Endothelial cell of umbilical vein (primary cell): ENCODE results near the gene CRKL. TPM values are rescaled to one million over a fixed set of nuclear protein-coding genes. Genes with fewer than 3 reads are reported as not detected.

ENCODE experiments used
- BruUV-seq: library from RNA; stranded (reverse); fragments of 400-500 nt; replicated peaks from 2 replicates; lab custom pipeline; 2021; lab: Mats Ljungman, UMichigan
- CTCF ChIA-PET: fragments of 300-600, 350-600 bp; sonication (Branson Sonifier 250); formaldehyde crosslinking; loops from one replicate; lab custom pipeline; 2021; ENCODE audit warnings: antibody characterized with exemption, inconsistent platforms; lab: Charles Lee
- POLR2A ChIA-PET: fragments of 300-600, 350-600 bp; sonication (Branson Sonifier 250); formaldehyde crosslinking; loops from one replicate; lab custom pipeline; 2021; ENCODE audit warnings: antibody characterized with exemption, inconsistent platforms; lab: Charles Lee
- DNase-seq: peaks from one replicate; pipeline ENCODE4 v3.0.0-alpha.2; 2011; ENCODE audit warnings: low read depth, low spot score
- FAIRE-seq: peaks from 2 replicates; lab custom pipeline; 2011; peaks lifted over from hg19 to GRCh38; lab: Jason Lieb, UNC
- H2AFZ ChIP-seq: 2 replicates; pipeline ENCODE4 v1.6.0; 2012; ENCODE audit warnings: low read depth, low read length, control low read depth, inconsistent platforms
- H3K27ac ChIP-seq: 2 replicates; pipeline ENCODE4 v1.5.1; 2011; ENCODE audit warnings: low read depth, mild to moderate bottlenecking, control low read depth, low read length, moderate library complexity; ENCODE audit not compliant: insufficient read depth
- H3K27me3 ChIP-seq, 2 experiments: 2 replicates each; pipeline versions ENCODE4 v1.6.0 to v1.6.1; 2011; ENCODE audit warnings: low read length in 2 of 2, mixed read lengths in 1 of 2; ENCODE audit not compliant: control insufficient read depth in 2 of 2, insufficient read depth in 2 of 2
- H3K36me3 ChIP-seq, 2 experiments: 2 replicates in 1 of 2; 3 replicates in 1 of 2; pipeline ENCODE4 v1.5.1; 2011; ENCODE audit warnings: low read length in 2 of 2, mild to moderate bottlenecking in 1 of 2, moderate library complexity in 1 of 2; ENCODE audit not compliant: control insufficient read depth in 2 of 2, insufficient read depth in 2 of 2; ENCODE audit errors: extremely low read depth in 1 of 2
- H3K4me1 ChIP-seq: 3 replicates; pipeline ENCODE4 v1.5.1; 2011; ENCODE audit warnings: mild to moderate bottlenecking, low read length; ENCODE audit not compliant: control insufficient read depth, insufficient read depth; ENCODE audit errors: extremely low read depth
- H3K4me2 ChIP-seq: 2 replicates; pipeline ENCODE4 v1.6.1; 2011; ENCODE audit warnings: low read length, control low read depth, mixed read lengths; ENCODE audit not compliant: insufficient read depth
- H3K4me3 ChIP-seq, 3 experiments: fragments of 200-600 bp in 1 of 3; sonication (generic), shearing (Covaris generic) in 1 of 3; replicated peaks in 1 of 3; 2 replicates each; pipeline ENCODE4 v1.5.1; 2011 to 2016; ENCODE audit warnings: control low read depth in 3 of 3, low read length in 3 of 3, mild to moderate bottlenecking in 2 of 3, inconsistent platforms in 1 of 3, low read depth in 1 of 3, moderate library complexity in 1 of 3; ENCODE audit not compliant: insufficient read depth in 1 of 3
- H3K79me2 ChIP-seq: 2 replicates; pipeline ENCODE4 v1.6.0; 2012; ENCODE audit warnings: low read length, inconsistent platforms; ENCODE audit not compliant: control insufficient read depth, insufficient read depth
- H3K9ac ChIP-seq: replicated peaks from 2 replicates; pipeline ENCODE3; 2011; ENCODE audit warnings: low read length, control low read depth; ENCODE audit not compliant: insufficient read depth; ENCODE audit errors: extremely low read depth
- H3K9me1 ChIP-seq: replicated peaks from 3 replicates; pipeline ENCODE4 v1.6.0; 2011; ENCODE audit warnings: mild to moderate bottlenecking, low read length; ENCODE audit not compliant: control insufficient read depth, insufficient read depth; ENCODE audit errors: extremely low read depth
- H3K9me3 ChIP-seq: replicated peaks from 2 replicates; pipeline ENCODE4 v1.5.1; 2012; ENCODE audit warnings: low read length, inconsistent platforms; ENCODE audit not compliant: control insufficient read depth, insufficient read depth
- H4K20me1 ChIP-seq: replicated peaks from 2 replicates; pipeline ENCODE3; 2011; ENCODE audit warnings: mild to moderate bottlenecking, low read length; ENCODE audit not compliant: control insufficient read depth, insufficient read depth; ENCODE audit errors: extremely low read depth
- FOS ChIP-seq: IDR thresholded peaks from 2 replicates; pipeline ENCODE4 v1.6.1; 2011; ENCODE audit warnings: mild to moderate bottlenecking, low read length, moderate library complexity, borderline replicate concordance; ENCODE audit not compliant: insufficient read depth
- GATA2 ChIP-seq: IDR thresholded peaks from 2 replicates; pipeline ENCODE4 v1.7.0; 2011; ENCODE audit warnings: low read depth, mild to moderate bottlenecking, moderate library complexity, mixed read lengths, low read length; ENCODE audit not compliant: insufficient read length, insufficient read depth
- JUN ChIP-seq: IDR thresholded peaks from 2 replicates; pipeline ENCODE4 v1.6.1; 2011; ENCODE audit warnings: borderline replicate concordance, low read depth; ENCODE audit not compliant: insufficient read length, insufficient read depth
- MYC ChIP-seq: IDR thresholded peaks from one replicate; pipeline ENCODE4 v1.6.1; 2011; ENCODE audit warnings: mild to moderate bottlenecking, low read depth, low read length
- dilution Hi-C: fragments of 300-500 bp; cut with MboI; formaldehyde crosslinking; loops from one replicate; pipeline ENCODE4 v1.15.0; 2019; ENCODE audit warnings: low sequenced_read_pairs; ENCODE audit not compliant: extremely low pct_ligation_motif_present
- intact Hi-C: fragments of 100-400 bp; cut with micrococcal nuclease; formaldehyde crosslinking; loops from one replicate; pipeline ENCODE4 v1.10.0; 2022
- polyA plus RNA-seq, 4 experiments: library from polyadenylated mRNA; depleted of rRNA in 3 of 4; stranded (reverse) in 3 of 4; unstranded in 1 of 4; fragments of >200 nt; gene quantifications; 2 replicates each; pipeline versions ENCODE4 v1.2.1 to v1.2.3, GENCODE V29; 2011 to 2012; ENCODE audit warnings: missing spikeins in 1 of 4
- total RNA-seq: library from RNA; stranded (reverse); gene quantifications from 2 replicates; pipeline ENCODE4 v1.2.3, GENCODE V29; 2021
- TF ChIP-seq, protein P1 (sequence below): IDR thresholded peaks from 2 replicates; pipeline ENCODE4 v1.6.1; 2011; ENCODE audit not compliant: insufficient read depth, insufficient read length

Gene CRKL
- total and polyA plus RNA-seq, 2 donors (not counting 3 experiments of a cell fraction or from before 2014, with no cell fraction given): 18.0 to 50.6 TPM

DNA sequence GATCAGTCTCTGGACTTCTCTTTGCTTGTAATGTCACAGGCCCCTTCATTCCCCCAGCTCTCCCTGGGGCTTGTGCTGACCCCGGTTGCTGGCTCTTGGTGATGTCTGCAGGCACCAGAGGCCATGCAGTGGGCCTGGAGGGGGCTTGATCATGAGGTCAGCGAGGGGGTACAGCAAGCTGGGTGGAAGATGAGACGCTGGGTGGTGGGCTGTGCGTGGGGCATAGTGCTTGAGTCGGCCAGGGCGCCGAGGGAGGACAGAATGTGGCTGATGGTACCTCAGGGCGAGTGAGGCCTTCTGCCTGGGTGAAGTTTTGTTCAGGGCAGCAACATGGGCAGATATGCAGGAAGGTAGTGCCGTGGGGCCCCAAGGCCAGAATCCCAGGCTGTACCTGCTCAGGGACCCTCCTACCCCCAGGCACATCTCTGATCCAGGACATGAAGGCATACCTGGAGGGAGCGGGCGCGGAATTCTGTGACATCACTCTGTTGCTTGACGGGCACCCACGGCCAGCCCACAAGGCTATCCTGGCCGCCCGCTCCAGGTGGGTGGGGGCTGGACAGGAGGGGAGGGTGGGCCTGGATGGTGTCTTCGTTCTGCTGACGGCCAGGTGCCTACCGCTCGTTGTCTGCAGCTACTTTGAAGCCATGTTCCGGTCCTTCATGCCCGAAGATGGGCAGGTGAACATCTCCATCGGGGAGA is 78.3 kb downstream of the CRKL start:
- FAIRE-seq: no peak

GRCh38 chr22:20996031-20996410 is 78.8 kb downstream of the CRKL start:
- Histone ChIP-seq H3K36me3 (peaks cover 5 to 34% of the 10 kb centered on the region in 2 experiments), H3K4me3 (no peak overlapping the region), H3K79me2 (peaks cover 12% of the 10 kb centered on the region), H3K27me3 (no peaks in the 10 kb centered on the region), H3K4me2 (no peak overlapping the region), H3K9ac (no peak overlapping the region), H4K20me1 (no peaks in the 10 kb centered on the region), H2AFZ (no peak overlapping the region), H3K9me3 (no peaks in the 10 kb centered on the region), H3K4me1 (peaks cover 10% of the 10 kb centered on the region), H3K27ac (no peak overlapping the region), H3K9me1 (no peaks in the 10 kb centered on the region)
- CTCF ChIA-PET: no interaction called here
- DNase-seq (no peak), FAIRE-seq (no peak)
- TF ChIP-seq JUN: no peak
- no peak for TF ChIP-seq MYC
- TF ChIP-seq FOS: no peak
- TF ChIP-seq, protein P1, sequence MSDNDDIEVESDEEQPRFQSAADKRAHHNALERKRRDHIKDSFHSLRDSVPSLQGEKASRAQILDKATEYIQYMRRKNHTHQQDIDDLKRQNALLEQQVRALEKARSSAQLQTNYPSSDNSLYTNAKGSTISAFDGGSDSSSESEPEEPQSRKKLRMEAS: no peak
- POLR2A ChIA-PET: no interaction called here
- dilution Hi-C loops (no loop called here), intact Hi-C loops (no loop called here)
- BruUV-seq: no TSS peak

More for the DNA sequence above, 78.3 kb downstream of the CRKL start:
- Histone ChIP-seq H3K4me1 (peaks cover 5% of the 10 kb centered on the region), H3K27ac (no peak overlapping the region), H3K79me2 (peaks cover 7% of the 10 kb centered on the region), H4K20me1 (no peaks in the 10 kb centered on the region), H3K9me1 (no peaks in the 10 kb centered on the region), H2AFZ (no peak overlapping the region), H3K27me3 (no peaks in the 10 kb centered on the region), H3K9ac (no peak overlapping the region), H3K4me3 (no peak overlapping the region), H3K9me3 (no peaks in the 10 kb centered on the region), H3K36me3 (peaks cover 5 to 36% of the 10 kb centered on the region in 2 experiments), H3K4me2 (no peak overlapping the region)
- no peak for TF ChIP-seq GATA2
- intact Hi-C loops (no loop called here), dilution Hi-C loops (no loop called here)
- no TSS peak for BruUV-seq
- ChIA-PET POLR2A (no interaction called here), CTCF (interaction anchor here (2.3 kb wide), 1 partner anchor 13 kb away, joined by 5 read pairs; the partner anchor contains the start of gene LZTR1)
- DNase-seq: no peak
